GM19035 (cell line): Measurements from ENCODE around the gene LMAN2.

Experiments
- ATAC-seq: cut with Tn5 transposase; IDR thresholded peaks from one replicate; pipeline ENCODE4 v1.9.1; 2021; ENCODE audit not compliant: unreplicated experiment

The LMAN2 gene

DNA sequence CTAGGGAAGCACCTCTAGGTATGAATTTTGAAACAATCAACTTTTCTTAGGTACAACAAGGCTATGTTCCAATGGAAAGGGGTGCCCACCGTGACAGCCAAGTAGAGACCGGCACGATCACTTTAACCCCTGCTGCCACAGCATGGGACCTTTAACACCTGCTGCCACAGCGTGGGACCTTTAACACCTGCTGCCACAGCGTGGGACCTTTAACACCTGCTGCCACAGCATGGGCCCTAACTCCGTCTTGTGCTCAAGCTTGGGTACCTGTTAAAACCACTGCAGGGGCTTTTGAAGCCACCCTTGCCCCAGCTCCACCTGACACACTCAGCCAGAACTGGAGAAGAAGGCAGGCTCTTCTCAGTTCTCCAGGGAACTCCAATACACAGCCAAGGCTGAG lies 21.6 kb downstream of the LMAN2 start:
- no peak for ATAC-seq

DNA sequence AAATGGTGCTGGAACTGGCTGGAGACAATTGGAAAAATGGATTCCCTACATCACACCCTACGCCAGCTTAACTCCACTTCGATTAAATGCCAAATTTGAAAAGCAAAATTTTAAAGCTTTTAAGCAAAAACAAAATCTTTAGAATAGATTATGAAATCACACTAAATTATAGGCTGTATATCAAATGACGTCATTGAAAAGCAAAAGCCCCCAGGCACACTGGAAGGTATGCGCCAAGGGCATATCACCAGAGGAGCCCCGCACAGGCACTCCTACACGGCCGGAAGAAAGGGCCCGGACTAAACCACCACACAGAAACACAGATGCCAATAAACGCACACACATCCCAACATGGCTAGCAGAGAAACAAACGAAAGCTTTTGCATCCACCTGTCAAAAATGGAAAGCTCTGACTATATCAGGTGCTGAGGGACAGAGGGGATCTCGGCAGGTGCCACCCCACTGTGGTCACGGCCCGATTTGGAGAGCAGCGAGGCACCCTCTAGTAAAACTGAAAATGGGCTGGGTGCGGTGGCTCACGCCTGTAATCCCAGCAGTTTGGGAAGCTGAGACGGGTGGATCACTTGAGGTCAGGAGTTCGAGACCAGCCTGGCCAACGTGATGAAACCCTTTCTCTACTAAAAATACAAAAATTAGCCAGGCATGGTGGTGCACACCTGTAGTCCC lies 22.8 kb downstream of the LMAN2 start:
- ATAC-seq, result no peak

DNA sequence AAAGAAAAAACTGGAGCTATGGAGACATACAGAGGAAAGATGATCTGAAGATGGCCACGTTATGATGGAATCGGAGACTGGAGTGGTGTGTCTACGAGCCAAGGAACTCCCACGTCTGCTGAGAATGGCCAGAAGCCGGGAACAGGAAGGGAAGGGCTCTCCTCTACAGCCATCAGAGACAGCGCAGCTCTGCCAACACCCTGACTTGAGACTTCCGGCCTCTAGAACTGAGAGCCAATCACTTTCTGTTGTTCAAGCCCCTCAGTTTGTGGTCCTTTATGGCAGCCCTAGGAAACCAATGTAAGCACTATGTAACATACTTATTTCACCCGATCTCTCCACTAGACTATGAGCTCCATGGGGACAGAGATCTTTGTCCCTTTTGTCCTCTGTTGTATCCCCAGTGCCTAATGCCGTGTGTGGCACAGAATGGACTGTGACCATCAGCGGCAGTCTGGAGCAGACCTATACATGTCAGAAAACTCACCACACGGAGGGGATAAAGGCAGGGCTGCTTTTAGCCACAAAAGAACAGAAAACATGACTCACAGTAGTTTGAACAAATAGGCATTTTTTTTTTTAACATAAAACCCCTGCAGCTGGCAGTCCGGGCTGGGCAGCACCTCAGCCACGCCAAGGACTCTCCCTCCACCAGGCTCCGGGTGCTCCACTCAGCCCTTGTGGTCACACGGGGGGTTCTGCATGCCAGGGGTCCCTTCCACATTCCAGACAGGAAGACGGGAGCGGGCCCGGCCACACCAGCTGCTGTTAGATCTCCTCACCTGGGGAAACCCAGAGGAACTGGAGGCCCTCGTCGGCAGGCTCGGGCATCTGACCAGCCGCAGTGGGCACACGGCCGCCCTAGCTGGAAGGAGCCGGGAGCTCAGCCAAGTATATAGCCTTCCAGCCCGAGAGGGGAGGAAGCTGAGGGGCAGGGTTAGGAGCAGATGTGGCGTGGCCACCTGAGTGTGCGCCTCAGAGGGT lies 23.6 kb downstream of the LMAN2 start:
- ATAC-seq, result no peak

DNA sequence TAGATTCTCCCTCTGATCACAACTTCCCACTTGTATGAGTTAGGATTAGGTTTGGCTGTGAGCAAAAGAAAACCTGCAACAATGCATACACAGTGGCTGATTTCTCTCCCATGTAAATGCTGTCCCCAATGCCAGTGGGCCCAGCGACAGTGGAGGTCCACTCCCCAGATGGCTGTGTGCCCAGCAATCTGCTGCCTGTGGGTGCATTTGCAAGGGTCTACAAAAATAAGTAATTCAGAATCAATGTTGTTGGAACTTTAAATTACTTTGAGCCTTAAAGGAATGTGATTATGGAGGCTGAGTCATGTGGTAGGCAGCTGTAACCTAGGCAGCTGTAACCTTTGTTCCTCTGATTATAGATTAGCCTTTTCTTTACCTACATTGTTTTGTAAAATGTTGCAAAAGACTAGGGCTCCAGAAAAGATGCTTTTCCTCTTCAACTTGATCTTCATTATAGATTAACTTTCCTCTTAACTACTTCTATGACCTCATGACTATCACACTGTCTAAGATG lies 25.5 kb downstream of the LMAN2 start:
- no peak for ATAC-seq

DNA sequence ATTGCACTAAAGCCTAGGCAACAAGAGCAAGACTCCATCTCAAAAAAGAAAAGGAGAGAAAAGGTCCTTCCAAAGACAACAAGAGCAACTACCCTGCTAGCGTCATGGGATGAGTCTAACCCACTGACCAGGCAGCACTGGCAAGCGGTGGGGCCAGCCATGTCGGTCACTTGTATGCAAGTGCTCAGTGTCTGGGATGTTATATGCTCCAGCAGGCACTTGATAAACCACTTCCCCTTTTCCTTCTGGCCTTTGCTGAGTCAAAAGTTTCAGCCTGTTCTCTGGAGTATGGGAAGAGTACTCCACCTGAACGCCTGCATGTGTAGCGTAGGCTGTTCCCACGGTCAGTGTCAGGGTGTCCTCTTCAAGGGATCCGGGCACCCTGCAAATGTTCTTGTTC lies 30.6 kb downstream of the LMAN2 start:
- no peak for ATAC-seq

DNA sequence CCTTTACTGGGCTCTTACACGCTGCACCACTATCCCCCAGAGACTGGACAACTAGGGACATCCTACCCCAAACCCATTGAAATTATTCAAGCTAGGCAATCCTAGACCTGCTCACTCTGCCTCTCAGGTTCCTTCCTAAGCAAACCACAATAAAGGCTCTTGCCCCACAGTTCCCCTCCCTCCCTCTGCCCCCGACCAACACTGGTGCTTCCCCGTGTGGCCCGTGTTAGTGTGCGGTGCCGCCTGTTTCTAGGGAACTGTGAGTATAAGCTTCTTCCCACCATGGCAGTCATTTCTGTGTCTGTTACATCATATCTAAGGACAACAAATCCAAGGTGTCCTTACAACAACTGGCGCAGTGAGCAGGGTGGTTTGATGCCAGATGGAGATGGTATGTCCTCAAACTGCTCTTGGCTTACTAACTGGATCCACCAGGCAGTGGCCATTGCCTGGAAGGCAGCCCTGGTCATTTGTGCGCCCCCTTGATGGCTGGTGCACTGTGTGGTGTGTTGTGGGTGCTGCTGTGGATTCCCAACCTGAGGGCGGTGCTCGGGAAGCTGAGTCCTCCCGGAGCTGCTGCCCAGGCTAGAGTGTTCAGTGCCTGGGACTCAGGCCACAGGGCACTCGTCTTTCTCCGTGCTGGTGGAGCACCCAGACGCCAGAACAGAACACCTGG lies 31.4 kb downstream of the LMAN2 start:
- no peak for ATAC-seq

DNA sequence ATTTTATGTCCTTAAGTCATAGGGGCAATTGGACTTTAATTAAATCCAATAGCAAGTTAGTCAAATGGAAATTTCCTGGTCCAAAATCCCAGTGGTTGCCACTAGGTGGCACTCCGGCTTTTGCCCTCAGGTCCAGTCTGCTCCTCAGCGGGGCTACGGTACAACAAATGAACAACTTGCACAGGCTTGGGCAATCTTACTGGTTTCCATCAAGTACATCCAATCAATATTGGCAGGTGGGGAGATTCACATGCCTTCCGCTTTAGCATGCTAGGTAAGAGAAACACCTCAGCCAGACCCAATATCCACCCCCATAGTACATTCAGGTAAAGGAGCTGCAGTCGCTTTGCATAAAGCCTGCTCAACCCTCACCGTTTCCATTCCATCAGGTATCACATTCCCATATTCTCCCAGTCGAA lies 33.5 kb downstream of the LMAN2 start:
- ATAC-seq, result no peak

DNA sequence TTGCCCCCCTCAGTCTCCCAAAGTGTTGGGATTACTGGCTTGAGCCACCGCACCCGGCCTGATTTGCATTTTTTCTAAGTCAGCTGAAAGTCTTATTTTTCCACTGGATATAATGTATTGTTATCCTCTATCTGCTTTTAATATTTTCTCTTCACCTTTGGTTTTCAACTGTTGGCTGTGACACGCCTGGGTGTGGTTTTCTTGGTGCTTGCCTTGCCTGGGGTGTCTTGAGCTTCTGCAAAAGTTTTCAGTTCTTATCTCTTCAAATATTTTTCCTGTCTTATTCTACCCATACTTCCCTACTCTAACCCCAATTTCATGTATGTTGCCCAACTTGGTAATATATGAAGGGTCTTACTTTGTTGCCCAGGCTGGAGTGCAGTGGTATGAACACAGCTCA lies 35.5 kb downstream of the LMAN2 start:
- no peak for ATAC-seq

DNA sequence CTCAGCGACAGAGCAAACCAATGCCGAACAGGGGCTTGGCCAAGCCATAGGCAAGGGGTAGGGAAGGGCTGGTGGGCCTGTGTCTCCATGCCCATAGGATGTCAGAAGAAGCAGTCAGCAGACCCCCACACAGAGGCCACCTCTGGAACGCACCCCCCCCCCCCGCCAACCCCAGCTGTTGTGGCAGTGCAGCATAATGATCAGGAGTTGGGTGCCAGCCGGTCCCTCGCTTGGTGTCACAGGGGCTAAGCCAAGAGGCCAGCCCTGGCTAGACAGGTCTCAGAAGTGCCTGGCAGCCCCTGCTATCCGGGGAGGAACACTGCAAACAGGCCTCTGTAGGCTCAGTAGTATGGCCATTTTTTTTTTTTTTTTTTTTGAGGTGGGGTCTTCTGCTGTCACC lies 36.1 kb downstream of the LMAN2 start:
- no peak for ATAC-seq

DNA sequence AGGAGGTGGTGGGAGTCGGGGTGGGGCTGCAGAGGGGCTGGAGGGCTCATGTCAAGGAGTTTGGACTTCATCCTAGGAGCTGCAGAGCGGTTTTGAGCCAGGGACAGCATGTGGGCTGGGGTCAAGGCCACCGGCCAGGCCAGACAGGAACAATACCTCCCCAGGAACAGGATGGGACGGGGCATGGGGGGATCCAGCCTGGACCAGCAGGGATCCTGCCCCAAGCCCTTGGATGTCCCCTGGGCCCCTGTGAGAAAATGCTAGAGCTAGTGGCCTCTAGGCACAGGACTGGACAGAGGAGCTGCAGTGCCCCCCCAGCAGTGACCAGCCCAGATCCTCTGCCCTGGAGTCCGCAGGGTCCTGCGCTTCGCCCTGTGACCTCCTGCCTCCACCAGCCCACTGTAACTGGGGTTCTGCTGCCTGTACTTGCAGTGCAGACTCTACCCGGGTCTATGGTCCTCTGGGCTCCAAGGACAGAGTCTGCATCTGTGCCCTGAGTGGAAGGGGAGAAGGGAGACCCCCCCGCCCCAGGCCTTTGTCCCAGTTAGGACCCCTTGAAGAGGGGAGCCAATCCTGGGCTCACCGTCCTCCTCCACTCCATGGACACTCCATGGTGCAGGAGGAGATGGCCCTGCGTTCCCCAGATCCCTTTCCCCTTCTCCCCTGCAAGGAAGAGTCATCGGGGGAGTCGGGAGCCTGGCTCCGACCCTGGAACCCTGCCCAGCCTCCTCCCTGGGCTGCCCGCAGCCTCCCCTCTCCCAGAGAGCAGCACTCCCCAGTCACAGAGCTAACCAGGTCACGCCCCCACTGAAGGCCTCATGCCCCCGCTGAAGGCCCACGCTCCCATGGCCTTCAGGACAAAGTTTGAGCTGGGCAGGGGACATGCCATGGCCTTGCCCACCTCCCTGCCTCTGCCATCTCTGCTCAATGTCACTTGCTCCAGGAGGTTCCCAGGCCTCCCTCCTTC lies 36.8 kb downstream of the LMAN2 start:
- ATAC-seq, result no peak

DNA sequence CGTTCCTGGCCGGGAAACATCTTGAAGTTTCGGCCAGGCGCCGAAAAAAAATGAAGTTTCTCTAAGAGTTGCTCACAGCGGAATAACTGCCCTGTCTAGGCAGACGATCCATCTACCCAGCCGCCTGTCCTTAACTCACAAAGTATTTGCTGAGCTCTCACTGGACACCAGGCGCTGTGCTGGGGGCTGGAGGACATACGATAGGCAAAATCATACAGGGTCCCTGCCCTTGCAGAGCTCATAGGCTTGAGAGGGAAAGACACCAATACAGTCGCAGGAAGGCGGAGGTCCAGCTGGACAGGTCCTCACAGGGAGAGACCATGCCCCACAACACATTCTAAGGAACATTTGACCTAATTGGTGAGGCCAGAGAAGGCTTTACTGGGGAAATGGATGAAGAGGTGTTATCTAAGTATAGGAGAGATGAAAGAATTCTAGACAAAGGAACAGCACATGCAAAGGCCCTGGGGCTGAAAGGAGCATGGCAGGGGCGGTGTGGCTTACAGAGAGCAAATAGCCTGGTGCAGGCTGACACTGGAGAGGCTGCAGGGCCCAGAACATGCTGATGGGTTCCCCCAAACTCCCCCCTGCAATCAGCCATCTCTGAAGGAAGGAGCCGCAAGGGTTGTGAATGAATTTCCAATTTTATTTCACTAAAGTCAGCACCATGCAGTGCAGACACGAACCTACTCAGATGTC lies 37.8 kb downstream of the LMAN2 start:
- ATAC-seq, result no peak

DNA sequence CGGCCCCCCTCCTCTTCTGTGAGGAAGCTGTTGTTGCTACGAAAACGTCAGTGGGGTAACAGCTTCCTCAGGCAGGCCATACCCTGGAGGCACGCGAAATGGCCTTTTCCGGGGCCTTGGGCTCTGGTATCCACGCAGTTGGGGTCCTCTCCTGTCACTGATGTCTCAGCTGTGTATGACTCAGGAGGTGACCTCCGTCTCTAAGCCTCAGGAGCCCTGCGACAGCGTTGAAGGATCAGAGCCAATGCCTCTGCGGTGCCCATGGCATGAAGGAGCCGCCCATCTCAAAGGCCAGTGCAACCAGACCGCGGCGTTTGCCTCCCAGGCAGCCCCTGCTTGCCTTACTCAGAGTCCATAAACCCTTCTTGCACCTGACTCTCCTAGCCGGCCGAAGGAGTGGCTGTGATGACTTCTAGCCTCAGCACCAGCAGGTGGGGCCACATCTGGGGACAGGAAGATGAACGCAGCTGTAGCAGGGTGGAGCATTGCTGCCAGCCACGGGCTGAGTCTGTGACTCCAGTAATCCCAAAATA lies 38.8 kb downstream of the LMAN2 start:
- peak; percentile 21 for ATAC-seq

DNA sequence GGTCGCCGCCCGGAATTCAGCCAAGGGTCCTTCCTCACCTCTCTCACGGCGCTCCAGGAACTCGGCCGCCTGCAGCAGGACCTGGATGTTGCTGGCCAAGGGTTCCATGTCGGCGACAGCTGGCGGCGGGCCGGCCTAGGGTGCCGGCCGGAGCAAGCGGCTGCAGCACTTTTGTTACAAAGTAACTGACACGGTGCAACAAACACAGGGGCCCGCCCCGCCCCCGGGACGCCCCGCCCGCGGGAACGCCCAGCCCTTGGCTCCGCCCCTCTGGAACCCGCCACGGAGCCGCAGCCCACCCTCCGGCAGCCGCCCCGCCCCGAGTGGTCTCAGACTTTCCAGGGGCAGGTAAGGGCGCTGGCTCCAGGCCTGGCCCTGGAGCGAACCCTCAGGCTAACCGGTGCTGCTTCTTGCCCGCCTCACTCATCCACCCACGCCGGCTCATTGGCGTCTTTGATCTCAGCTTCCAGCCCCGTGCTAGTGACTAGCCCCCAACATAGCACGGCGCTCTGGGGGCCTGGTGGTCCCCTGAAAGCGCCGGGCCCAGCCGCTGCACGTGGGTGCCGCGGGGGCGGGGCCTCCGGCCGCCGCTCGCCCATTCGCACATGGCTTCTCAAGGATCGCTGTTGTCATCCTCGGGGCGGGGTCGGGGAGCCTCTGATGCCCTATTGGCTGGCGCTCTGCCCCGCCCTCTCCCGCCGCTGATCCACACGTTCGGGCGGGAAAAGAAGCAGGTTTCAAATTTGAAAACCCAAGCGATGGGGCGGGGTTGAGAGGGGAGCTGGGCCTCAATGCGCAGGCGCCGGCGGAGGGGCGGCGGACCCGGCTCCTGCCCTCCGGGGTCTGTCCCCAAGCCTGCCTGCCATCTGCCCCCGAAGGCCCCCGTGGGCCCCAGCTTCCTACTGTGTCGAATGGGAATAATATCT lies 39.5 kb downstream of the LMAN2 start, which contains the start of gene MXD3:
Gene MXD3, minus strand, starts transcription at position 176 of the 926 bp plus-strand sequence. Its CDS starts 68 bp downstream, at position 108.
- peak; percentile 72 for ATAC-seq

DNA sequence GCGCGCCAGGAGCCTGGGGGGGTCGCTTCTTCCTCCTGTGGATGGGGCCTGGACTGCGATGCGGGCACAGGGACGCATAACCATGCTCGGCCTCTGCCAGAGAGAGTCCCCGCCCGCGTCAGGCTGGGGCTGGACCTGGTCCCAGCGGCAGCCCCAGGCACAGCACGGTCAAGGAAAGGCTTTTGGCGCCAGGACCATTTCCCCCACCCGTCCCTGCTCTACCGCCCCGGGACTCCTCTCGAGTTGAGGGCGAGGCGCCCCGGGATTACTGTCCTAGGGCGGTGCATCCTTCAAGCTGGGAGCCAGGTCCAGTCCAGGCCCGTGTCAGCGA lies 40.1 kb downstream of the LMAN2 start:
- no peak for ATAC-seq

DNA sequence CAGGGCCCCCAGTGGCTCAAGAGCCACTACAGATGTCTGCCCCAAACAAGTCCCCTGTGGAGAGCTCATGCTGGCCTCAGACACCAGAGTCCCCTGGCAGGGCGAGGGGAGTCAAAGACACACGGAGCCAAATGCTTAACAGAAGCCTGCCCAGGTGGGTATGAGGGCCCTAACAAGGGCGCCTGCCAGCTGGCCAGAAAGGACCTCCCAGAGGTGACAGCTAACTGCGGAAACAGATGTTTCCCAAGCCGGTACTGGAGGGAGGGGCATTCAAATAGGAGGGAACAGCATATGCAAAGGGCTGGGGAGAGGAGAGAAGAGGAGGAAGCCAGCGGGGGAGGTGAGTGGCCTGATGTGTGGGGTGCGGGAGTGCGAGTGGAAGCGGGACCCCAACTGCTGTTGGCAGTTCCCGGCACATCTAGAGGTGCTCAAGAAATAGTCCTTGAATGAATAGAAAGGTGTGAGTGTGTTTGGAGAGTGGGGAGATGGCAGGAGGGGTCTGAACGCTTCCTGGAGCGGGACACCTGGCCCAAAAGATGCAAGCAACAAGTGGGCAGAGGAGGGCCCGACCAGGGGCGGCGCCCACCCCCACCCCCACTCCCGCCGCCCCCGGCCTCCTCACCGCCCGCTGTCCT lies 40.6 kb downstream of the LMAN2 start:
- ATAC-seq, result no peak

DNA sequence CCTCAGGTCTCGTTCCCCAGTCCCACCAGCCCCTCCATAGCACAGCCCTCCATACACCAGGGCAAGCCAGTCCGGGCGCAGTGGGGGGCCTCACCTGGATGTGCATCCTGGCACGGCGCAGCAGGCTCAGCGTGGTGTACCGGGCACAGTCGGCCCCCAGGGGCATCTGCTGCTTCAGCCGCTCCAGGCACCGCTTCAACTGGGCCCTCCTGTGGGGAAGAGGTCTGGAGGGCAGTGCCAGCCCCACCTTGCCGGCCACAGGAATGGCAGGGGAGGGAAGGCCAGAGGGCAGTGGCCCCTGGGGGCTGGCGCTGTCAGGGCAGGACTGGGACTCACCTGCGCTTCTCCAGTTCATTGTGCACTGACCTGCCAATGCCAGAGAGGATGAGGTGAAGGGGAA lies 41.1 kb downstream of the LMAN2 start:
- no peak for ATAC-seq

DNA sequence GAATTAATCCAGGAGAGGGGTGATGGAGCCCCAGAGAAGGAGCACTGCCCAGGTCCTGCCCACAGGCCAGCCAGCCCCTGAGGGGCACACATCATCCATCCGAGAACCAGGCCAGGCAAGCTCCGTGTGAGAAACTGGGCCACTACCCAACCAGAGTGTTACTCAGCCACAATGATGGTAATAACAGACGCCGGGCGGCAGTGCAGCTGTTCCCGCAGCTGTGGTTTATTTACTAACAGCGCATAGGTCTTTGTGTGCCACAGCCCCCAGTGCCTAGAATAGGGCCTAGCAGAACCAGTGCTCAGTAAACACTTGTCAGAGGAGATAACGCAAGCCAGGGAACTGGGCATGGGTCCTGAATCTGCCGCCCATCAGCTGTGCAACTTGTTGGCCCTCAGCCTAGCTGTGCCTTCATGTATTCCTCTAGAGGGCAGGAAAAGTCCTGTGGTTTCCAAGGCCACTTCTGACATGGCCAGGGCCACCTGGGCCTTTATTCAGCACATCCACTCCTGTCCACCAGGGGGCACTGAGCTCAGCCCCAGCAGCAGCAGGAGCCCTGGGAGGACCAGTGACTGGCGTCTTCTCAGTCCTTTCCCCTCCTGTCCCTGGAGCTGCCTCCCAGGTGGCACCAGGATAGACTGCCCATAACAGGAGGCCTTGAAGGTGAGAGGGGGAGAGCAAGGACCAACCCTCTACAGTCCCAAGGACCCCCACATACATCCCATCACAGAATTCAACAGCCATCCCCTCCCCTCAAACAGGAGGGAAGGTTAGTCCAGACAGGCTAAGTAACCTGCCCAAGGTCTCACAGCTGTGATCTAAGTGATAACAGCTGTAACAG lies 41.9 kb downstream of the LMAN2 start:
- no peak for ATAC-seq
